Epithelial cell of prostate (primary cell): ENCODE data around the gene RASL10B.

ENCODE experiments used
- DNase-seq: peaks from one replicate; pipeline ENCODE4 v3.0.0-alpha.2; 2011; ENCODE audit warnings: low read depth, low spot score
- H3K27ac ChIP-seq: fragments of 450-650 bp; 2 replicates; pipeline ENCODE4 v1.5.1; 2017; ENCODE audit warnings: mild to moderate bottlenecking

Gene RASL10B

DNA sequence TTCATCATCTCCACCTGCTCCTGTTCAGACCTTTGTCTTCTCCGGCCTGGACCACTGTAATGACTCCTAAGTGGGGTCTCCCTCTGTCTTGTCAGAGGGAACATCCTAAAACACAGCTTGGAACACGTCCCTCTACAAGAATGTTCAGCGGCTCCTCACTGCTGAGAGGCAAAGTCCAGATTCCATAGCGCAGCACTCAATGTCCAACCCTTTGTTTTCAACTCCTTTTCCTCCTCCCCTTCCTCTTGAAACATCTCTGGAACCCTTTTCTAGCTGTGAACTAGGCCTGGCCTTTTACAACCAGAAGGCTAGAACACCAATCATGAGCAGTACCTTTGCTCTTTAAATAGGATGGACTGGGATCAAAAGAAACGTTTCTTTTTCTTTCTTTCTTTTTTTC lies 30.2 kb downstream of the RASL10B start:
- no peak for DNase-seq
- H3K27ac ChIP-seq: no peak overlapping the region

DNA sequence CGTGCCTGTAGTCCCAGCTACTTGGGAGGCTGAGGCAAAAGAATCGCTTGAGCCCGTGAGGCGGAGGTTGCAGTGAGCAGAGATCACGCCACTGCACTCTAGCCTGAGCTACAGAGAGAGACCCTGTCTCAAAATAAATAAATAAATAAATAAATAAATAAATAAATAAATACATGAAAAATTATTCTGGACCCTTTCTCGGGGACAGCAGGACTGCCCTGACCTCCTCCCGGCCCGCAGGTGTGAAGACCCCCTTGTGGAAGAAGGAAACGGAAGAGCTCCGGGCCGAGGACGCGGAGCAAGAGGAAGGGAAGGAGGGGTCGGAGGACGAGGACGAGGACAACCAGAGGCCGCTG lies 32.3 kb downstream of the RASL10B start:
- H3K27ac ChIP-seq: no peak overlapping the region
- DNase-seq: no peak

DNA sequence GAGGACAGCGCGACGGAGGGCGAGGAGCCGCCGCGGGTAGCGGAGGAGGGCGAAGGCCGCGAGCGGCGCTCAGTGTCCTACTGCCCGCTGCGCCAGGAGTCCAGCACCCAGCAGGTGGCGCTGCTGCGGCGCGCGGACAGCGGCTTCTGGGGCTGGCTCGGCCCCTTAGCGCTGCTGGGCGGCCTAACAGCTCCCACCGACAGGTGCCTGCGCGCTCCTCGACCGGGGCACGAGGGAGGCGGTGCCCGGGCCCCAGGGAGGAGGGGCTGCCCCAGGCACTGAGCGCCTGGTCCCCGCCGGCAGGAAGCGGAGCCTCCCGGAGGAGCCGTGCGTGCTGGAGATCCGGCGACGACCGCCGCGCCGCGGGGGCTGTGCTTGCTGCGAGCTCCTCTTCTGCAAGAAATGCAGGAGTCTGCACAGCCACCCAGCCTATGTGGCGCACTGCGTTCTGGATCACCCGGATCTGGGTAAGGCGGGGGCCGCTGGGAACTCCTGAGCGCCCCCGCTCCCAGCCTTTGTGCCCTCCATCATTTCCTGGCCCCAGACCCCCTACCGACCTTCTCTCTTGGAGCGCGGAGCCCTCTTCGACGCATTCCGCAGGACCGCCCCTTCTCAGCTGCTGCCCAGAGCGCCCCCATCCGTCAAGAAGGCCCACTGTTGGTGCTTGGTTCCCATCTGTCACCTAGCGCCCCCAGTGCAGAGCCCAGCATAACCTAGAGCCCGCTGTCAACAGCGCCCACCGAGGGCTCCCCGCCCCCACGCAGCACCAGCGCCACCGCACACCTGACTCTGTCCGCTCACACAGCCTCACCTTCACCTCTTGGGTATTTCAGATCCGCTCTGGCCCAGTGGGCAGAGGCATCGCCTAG lies 32.9 kb downstream of the RASL10B start:
- DNase-seq: no peak
- no peak overlapping the region for H3K27ac ChIP-seq

DNA sequence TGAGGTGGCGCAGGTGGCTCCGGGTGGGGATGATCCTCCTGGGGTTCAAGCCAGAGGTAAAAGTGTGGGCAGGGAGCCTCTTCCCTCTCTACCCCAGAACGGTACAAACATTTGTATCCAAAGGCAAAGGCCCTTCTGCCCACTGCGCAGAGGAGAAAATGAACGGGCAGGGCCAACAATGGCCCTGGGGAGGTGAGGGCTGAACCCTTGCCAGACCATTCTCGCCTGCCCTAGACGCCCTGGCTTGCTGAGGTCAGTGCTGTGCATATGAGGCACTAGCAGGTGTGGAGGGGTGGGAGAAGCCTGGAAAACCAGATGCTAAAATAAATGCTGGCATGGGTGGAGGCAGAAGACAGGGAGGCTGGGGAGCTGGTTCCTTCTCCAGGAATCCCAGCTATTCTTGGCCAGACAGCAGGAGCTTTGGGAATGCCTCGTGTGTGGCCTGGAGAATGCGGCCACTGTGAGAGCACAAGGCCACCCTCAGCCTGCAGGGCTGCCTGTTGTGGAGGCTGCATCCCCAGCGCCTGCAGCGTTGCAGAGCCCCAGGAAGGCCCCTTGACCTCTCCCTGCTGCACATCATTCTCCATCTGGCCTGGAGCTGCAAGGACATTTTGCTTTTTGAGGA lies 33.8 kb downstream of the RASL10B start:
- no peak overlapping the region for H3K27ac ChIP-seq
- no peak for DNase-seq

DNA sequence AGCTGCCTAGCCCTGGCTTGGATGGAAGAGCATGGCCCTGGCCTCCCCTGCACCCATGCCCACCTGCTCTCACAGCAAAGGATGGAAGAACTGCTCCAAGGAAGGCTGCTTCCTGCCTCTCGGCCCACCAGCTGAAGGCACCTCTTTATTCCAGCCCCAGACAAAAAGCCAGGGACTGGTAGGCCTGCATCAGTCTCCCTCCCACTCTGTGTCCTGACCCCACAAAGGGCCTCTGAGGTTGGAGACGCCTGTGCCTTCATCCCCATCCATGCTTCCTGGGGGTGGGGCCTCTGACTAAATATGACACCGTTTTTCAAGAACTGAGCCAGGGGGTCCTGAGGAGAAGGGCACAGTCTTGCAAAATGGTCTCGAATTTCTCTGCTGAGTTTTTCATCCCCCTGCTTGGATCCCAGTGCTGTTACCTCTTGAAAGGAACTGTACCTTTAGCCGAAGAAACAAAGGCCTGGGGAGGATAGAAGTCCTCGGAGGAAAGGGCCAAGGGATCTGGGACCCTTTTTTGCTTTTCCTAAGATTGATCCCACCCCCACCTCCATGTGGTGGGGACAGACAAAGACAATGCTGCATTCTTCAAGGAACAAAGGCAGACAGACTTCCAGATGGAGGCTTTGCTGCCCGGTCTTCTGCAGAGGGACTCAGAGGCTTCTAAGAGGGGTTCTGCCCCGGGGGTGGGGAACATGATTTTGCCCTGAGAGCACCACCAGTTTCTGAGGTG lies 34.5 kb downstream of the RASL10B start:
- H3K27ac ChIP-seq: no peak overlapping the region
- no peak for DNase-seq

DNA sequence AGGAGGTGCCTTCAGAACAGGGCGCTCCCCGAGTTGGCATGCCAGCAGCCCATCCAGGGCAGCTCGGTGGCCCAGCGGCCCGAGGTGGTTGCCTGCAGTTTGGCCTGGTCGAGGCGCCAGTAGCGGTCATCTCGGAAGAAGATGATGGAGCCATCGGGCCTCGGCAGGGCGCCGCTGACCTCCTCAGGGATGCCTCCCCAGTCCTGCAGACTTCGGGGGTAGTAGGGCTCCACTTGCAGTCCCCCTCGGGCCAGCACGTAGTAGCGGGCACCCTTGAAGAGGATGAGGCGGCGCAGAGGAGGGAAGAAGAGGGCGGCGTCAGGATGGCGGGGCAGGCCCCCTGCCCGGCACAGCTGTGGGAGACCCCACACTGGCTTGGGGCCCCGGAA lies 35.0 kb downstream of the RASL10B start:
- no peak for DNase-seq
- H3K27ac ChIP-seq: no peak overlapping the region

DNA sequence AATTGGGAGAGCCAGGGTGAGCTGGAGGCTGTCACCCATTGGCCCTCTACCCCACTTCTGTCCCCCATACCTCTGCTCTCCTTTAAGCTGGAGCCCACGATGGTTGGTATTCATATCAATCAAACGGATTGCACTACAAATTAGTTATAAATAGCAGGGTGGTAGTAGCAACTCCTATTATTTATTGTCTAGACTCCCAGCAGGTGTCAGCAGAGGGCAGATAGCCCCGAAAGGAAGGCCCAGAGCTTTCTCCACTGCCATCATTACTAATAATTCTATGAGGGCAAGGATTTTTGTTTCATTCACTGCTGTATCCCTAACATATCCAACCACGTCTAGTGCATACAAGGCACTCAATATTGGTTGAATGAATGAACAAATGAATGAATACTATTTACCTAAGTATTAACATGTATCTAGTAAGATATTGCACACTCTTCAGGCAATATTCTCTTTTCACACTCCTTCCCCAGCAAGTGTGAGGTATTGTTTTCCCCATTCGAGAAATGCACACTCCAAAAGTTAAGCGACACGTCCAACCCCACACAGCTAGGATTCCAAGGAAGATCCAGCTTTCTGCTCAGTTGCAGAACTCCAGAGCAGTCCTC lies 35.6 kb downstream of the RASL10B start:
- no peak overlapping the region for H3K27ac ChIP-seq
- no peak for DNase-seq

DNA sequence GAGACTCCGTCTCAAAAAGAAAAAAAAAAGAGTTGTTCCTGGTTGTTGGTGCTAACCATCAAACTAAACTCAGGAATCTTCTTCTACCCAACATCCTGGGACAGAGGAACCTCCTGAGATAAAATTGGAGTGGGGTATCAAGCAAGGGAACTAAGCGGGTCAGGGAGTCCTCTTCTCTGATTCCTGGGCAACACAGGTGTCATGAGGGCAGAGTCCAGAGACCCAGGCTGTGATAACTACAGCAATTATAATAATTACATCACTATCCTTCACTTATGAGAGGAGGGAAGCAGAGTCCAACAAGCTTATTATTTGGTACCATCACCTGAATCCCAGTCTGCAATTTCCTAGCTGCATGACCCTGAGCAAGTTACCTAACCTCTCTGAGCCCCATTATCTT lies 37.4 kb downstream of the RASL10B start:
- H3K27ac ChIP-seq: no peak overlapping the region

DNA sequence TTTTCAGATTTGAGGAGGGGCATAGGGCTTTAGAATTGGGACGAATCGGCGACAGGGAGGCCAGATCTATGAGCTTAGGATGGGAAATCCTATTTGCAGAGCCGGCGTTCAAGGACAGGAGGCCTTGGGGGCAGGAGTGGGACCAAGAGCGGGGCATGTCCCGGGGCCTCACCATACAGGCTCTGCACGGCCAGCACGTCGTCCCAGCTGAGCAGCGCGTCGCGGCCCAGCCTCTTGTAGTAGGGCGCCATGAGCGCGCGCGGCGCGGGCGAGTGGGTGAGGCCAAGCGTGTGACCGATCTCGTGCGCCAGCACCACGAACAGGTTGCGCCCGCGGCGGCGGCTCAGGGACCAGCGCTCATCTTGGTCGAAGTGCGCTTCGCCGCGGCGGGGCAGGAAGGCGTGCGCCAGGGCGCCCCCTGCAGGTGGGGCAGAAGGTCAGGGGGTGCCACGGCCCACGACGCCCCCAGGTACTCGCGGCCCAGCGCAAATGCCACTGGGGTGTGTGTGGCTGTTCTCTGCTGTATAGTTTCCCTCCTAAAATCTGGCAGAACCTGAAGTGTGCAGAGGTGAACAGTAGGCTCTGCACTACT lies 38.6 kb downstream of the RASL10B start:
- no peak overlapping the region for H3K27ac ChIP-seq
- no peak for DNase-seq

More for the DNA sequence above, 37.4 kb downstream of the RASL10B start:
- DNase-seq: no peak

DNA sequence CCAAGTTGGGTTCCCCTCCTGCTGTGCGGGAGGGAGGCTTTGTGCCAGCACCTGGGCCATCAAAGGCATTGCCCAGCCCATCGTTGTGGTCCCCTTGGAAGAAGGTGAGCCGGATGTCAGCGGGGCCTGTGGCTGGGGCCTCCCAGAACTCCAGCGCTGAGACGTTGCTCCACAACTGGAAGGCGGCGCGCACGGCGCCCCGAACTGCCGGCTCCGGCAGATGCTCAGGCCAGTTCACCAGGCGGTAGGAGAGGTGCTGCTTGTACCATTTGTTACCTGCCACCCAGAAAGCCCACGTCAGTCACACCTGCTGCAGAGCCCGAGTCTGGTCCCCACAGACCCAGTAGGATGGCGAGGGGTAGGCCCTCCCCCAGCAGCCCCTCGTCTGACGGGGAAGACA lies 41.7 kb downstream of the RASL10B start:
- DNase-seq: no peak
- H3K27ac ChIP-seq: no peak overlapping the region

DNA sequence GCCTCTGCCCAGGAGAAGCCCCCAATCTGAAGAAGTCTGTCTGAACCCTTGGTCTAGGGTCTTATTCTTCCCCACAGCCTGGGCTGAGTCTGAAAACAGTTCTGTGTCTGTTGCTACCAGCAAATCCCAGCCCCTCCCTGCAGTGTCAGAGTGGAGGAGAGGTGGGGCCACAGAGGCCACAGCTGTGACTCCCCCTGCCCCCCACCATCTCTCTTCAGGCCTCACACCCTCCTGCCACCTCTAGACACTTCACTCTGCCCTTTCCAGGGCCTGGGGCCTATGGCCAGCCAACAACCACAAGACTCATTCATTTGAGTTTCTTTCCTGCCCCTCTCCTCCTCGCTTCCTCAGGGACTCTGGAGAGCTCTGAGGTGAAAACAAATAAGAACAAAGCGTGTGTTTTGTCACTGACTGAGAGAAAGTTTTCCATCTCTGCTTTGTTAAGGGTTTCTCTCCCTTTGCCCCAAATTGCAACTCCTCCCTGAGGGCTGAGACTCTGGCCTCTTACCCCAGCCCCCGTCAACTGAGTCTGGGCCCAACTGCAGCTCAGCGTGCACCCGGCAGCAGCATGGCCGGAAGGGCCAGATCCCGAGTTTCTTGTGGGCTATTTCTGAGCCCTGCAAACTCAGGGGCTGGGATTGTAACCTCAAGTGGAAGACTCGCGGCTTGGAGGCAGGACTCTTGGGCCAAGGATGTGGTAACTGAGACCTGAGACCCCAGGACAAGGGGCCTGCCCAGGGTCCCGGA lies 42.4 kb downstream of the RASL10B start:
- no peak overlapping the region for H3K27ac ChIP-seq
- DNase-seq: no peak

DNA sequence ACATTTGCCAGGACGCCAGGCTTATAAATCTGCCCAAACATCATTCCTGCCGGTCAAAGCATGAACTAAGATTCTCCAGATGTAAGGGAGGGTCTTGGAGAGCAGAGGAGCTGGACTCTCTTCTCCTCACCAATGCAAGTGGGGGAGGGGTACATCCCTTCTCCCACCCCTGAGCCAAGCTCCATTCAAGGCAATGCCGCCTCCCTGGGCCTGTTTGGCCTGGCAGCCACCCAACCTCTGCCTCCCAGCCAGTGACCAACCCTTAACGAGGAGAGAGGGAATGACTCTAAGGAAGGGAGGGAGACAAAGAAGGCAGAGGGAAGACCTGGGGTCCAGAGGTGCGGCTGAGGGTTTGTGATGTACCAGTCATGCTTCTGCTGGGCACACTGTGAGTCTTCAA lies 43.1 kb downstream of the RASL10B start:
- no peak overlapping the region for H3K27ac ChIP-seq

DNA sequence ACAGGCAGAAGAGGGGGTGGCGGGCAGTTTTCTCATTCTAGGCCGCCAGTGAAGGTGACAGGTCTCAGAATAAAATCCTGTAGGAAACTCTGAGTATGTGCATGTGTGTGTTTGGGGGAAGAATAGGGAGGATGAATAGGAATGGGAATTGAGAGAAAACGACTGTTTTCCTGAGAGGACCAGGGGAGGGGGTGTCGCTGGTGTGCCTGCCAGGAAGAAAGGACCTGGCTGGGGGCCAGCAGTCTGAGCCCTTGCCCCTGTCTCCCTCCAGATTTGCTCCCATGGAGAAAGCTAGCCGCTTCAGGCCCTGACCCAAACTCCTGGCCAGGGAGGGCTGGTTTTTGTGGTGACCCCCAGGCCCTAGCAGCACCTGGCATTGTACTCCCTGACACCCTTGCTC lies 43.6 kb downstream of the RASL10B start:
- H3K27ac ChIP-seq: no peak overlapping the region
- no peak for DNase-seq

More for the DNA sequence above, 43.1 kb downstream of the RASL10B start:
- DNase-seq: no peak

DNA sequence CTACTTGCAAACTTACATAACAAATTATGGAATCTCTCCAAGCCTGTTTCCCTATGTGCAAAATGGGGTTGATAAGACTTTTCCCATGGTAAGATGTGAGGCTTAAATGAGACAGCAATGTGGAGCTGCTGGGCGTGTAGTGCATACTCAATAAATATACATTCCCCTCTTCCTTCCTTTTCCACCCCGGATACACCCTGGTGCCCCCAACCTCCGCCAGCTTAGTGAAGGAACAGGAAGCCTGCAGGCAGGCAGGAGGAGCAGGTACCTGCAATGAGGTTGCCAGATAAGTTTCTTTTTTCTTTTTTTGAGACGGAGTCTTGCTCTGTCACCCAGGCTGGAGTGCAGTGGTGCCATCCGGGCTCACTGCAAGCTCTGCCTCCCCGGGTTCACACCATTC lies 44.1 kb downstream of the RASL10B start:
- no peak overlapping the region for H3K27ac ChIP-seq
- no peak for DNase-seq

DNA sequence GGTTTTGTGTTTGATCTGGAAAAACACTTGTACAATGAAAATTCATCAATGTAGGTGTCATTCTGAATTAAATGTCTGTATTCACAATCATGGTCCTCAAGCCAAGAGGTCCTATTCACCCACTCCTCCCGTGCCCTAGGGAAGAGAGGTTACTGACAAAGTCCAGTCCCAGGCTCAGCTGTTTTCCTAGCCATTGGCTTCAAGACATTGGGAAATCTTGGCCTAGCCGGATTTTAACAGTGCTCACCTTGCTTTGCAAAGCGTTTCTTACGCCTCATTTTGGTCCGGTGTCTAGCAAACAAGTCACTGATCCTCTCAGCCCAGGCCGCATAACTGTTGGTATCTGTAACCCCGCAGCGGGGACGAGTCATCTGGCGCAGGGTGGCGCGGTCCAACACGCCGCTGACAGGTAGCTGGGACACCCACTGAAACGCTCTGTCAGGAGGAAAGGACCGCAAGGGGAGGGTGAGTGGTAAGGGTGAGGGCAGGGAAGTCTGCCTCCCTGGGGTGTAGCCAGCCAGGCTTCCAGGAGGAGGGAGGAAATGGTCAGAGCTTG lies 47.3 kb downstream of the RASL10B start:
- no peak for DNase-seq
- peak overlapping the region; percentile 64 for H3K27ac ChIP-seq

DNA sequence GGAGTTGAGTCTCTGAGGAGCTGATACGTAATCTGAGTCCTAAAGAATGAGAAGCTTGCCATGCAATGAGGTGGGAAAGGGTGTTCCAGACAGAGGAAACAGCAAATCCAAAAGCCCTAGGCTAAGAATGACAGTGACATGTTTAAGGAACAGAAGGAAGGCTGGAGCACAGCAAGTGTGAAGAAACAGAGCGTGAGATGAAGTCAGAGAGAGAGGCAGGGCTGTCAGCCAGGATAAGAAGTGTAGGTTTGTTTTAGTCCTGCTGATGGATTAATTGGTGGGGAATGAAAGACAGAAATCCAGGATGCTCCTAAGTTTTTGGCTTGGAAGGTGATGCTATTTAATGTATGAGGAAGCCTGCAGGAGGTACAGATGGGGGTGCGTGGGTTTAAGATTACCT lies 49.5 kb downstream of the RASL10B start:
- no peak for DNase-seq
- H3K27ac ChIP-seq: no peak overlapping the region

DNA sequence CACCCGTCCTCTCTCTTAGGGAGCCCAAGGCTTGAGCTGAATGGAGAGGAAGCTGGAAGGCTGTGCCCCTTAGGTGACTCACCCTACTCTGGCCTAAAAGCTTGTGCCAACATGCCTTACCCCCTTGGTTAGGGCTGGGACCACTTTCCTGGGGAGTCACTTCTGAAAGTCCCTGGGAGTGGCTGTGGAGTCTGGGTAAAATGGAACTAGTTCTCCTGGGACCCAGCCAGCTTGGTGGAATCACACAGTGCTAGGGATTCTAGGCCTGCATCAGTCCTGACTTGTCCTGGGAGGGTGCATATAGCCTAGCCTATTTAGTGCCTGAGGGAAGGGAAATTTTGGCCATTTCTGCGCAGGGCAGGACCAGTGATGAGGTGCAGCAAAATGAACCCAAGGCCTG lies 53.5 kb downstream of the RASL10B start:
- H3K27ac ChIP-seq: peak overlapping the region; percentile 84
- peak; percentile 91 for DNase-seq

DNA sequence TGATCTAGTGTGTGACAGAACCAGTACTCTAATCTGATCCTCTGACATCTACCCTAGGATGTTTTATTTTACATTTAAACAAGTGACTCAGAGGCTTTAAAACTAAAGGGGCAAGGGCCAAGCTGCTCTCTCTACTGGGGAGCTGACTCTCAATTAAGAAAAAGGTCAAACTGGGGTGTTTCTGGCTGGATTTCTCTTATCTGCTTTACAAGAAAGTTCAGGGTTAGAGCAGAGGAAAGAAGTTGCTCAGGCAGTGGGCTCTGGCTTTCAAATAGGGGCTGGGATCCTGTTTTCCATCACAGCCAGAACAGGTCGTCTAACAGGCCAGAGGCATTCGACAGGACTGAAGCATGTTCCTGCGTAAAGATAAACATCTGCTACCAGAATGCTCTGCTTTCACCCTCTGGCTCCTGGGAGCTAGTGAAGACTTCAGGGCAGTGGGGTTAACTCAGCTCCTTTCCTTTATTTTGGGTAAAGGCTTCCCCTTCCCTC lies 55.5 kb downstream of the RASL10B start:
- DNase-seq: no peak
- H3K27ac ChIP-seq: peak overlapping the region; percentile 84
